AG09319 (cell line): Measurements from ENCODE around the gene GOLGA2.

ENCODE experiments used
- DNase-seq: peaks from one replicate; pipeline ENCODE4 v3.0.0-alpha.2; 2010; ENCODE audit warnings: low read depth; ENCODE audit errors: extremely low read depth
- CTCF ChIP-seq: IDR thresholded peaks from 2 replicates; pipeline ENCODE4 v1.5.1; 2011; ENCODE audit warnings: low read depth, mild to moderate bottlenecking, inconsistent platforms, low read length, moderate library complexity

The GOLGA2 gene

GRCh38 chr9:128213746-128214497 lies 61.9 kb downstream of the GOLGA2 start:
- TF ChIP-seq CTCF = no peak
- no peak for DNase-seq

- TF ChIP-seq CTCF = no peak
- no peak for DNase-seq
Observed at GRCh38 chr9:128211981-128212281, 63.9 kb downstream of the GOLGA2 start.

DNA sequence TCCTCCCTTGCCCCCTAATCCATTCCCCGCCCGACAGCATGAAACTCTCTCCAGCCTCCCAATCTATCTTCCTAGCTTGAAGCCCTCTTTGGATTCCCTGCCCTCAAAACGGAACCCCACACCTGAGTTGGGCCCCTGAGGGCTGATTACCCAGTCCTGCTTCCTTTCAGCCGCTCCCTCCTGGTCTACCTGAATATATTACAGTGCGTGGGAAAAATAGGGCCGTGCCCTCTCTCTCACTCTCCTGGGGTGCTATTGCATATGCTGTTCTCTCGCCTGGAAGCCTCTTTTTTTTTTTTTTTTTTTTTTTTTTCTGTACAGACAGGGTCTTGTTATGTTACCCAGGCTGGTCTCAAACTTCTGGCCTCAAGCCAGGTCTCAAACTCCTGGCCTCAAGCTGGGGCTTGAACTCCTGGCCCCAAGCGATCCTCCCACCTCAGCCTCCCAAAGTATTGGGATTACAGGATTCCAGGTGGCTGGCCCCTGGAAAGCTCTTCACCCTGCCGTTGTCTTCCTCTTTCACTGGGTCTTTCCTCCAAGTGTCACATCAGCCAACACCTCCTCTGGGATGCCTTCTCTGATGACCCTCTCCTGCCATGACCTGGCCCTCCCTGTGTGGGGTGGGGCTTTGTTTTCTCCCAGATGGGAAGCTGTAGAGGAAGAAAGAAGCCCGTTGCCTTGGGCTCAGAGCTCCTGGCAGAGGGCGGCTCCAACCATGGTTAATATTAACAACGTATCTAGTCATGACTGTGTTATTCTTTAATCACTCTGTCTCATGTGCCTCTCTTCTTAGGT lies 64.4 kb downstream of the GOLGA2 start:
- DNase-seq = no peak
- TF ChIP-seq CTCF = no peak

- no peak for DNase-seq
Observed at GRCh38 chr9:128208946-128209669, 66.7 kb downstream of the GOLGA2 start.

GRCh38 chr9:128208386-128208785 lies 67.4 kb downstream of the GOLGA2 start:
- TF ChIP-seq CTCF = no peak
- no peak for DNase-seq

More at GRCh38 chr9:128208946-128209669, 66.7 kb downstream of the GOLGA2 start:
- no peak for TF ChIP-seq CTCF

DNA sequence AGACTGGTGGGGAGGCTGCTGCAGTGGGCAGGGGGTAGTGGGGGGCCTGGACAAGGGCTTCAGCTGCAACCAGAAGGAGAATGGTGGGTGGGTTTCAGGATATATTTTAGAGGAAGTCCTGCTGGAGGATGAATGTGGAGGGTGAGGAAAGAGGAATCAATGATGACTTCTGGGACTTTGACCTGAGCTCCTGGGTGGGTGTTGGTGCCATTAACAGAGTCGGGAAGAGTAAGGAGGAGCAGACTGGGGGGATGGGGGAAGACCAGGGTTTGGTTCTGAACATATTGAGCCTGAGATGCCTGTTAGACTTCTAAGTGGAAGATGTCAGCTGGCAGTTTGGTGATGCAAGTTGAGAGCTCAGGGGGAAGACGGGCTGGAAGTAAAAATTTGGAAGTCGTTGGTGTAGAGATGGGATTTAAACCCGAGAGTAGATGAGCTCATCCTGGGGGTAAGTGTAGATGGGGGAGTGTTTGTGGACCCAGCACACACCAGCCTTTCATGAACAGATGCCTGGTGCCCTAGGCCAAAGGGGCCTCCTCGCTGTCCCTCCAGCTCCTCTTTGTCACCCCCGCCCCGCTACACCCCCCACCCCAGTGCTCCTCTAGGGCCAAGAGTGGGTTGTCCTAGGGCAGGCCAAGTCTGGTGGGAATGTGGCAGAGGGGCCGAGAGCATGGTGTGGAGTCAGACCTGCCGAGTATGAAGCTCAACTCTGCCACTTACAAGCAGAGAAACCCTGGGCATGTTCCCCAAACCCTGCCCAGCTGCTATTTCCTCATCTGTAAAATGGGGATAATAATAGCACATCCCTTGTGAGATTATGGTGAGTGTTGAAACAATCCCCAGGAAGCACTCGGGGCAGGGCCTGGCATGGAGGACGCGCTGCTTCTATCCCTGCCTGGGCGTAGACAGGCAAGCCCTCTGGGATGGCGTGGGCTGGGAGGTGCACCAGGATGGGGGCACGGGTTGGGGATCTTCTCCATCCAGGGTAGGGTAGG lies 68.6 kb downstream of the GOLGA2 start:
- DNase-seq = no peak
- no peak for TF ChIP-seq CTCF
